ENCODE data around the gene SHB. TPM values are rescaled to one million over a fixed set of nuclear protein-coding genes. Genes with fewer than 3 reads are reported as not detected.

Gene SHB
- total and polyA plus RNA-seq, 2 of the 8 experiments (the other 6 are each of a cell fraction or from before 2014, with no cell fraction given) = 4.1 to 12.6 TPM

DNA sequence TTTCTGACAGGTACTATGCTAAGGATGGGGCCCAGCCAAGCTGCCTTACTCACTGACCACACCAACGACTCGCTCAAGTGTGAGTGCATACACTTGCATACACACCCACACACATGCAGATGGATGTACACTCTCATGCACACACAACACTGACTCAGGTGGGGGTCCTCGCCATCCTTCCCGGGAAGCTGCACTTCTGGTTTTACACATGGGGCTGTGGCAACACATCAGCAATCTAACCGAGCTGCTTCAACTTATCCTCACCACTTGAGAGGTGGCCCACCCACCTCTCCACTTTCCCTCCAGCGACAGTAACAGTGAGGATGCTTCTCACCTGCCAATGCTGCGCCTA, 97.9 kb downstream of the SHB start (continued):
- TF ChIP-seq HDAC2 (IDR thresholded peaks at IDR 0.05; ENCODE audit: borderline replicate concordance in 1 of 2, low read depth in 2 of 2, low read length in 2 of 2) (no peak), SP2 (IDR thresholded peaks at IDR 0.05; ENCODE audit: low read length) (no peak)
